COLO829 (cell line): ENCODE measurements around the gene CFAP300.

Experiments
- DNase-seq: peaks from one replicate; pipeline ENCODE4 v3.0.0; 2012; ENCODE audit warnings: low spot score

Gene CFAP300

GRCh38 chr11:102073253-102073652 lies 26.0 kb downstream of the CFAP300 start:
- DNase-seq: no peak

DNA sequence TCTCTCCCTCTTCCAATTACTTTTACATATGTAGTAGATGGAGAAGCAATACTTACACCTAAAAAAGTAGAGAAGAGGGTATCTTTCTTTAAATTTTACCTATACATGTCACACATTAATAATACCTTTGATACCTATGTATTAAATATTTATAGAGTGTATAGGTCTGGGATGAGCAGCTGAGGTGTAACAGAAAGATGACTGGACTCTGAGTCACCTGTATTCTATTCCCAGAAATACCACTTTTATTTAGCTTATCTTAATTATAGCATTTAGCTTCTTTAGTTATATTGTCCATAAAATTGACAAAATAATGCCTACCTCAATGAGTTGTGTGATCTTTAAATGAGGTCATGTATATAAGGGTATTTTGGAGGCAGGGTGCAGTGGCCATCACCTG lies 32.4 kb downstream of the CFAP300 start:
- no peak for DNase-seq

DNA sequence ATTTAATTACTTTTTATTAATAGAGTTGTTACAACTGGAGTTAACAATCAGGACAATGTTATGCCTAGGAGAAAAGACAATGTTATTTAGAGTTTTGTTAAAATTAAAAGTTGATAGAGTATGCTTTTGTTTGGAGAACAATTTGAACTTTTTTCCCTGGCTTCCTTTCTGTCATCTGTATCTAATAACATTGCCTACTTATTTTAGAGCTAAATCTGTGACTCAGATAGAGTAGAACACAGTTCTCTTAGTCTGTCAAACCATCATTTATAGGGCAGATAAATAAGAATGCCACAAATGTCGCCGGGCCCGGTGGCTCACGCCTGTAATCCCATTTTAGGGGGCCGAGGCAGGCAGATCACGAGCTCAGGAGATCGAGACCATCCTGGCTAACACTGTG lies 34.1 kb downstream of the CFAP300 start:
- no peak for DNase-seq

DNA sequence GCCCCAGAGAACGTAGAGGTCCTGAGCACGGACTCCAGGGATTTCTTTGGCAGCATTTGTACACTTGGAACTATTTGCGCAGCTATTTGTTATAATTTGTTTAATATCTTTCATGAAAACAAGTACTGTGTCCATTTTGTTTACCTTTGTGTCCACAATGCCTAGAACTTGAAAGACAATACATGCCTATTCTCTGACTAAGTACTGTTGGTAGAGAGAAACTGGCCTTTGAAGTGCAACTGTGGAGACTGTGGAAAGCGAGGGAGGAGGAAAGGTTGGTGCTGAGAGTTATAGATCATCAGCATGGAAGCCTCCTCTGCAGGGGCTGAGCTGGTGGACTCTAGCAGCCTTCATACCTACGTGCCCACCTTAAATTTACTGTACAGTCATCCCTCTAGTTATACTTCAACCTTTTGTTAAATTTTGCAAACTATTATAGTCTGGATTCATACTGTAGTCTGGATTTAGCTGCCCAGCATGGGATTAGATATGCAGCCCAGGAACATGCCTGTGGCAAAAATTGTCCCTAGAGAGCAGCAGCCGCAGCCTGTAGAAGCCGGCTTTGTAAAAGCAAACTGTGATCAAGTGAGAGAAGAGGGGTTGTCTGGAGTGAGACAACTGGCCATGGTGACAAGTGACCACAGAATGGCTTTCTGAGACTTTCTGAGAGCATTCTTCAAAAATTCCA lies 38.8 kb downstream of the CFAP300 start:
- no peak for DNase-seq

GRCh38 chr11:102097186-102097585 lies 49.9 kb downstream of the CFAP300 start:
- no peak for DNase-seq

GRCh38 chr11:102099755-102100154 lies 52.5 kb downstream of the CFAP300 start:
- DNase-seq: no peak

GRCh38 chr11:102108734-102109440 lies 61.6 kb downstream of the CFAP300 start:
- no peak for DNase-seq

DNA sequence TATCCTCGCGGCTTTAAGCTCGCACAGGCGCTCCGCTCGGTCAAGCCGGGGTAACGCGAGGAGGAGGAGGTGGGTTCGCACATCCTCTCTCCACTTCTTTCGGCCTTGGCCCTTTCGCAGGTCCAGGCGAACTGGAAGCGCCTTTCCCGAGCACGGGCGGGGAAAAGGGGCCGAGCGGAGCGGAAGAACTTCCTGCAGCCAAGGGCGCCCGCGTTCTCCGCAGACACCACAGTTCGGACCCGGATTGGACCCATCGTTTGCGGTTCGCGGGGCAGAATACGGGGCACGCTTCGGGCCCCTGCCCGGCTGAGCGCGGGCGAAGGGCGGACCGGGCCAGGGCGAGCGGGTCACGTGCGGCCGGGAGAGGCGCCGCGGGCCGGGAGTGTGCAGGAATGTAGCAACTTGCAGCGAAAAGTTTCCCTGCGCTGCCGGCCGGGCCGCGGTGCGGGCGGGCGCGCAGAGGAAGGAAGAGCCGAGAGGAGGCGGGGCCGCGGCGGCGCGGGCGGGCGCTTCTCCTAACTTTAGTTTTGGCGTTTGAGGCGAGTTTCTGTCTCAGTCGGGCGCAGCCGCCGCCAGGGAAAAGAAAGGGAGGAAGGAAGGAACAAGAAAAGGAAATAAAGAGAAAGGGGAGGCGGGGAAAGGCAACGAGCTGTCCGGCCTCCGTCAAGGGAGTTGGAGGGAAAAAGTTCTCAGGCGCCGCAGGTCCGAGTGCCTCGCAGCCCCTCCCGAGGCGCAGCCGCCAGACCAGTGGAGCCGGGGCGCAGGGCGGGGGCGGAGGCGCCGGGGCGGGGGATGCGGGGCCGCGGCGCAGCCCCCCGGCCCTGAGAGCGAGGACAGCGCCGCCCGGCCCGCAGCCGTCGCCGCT lies 62.9 kb downstream of the CFAP300 start, which contains the start of gene YAP1:
YAP1 (plus strand) TSS at position 552 of the 865 bp plus-strand sequence. CDS start 402 bp downstream, outside the sequence.
- peak; percentile 57 for DNase-seq

- DNase-seq: no peak
Observed at GRCh38 chr11:102110761-102111010, 63.4 kb downstream of the CFAP300 start.

GRCh38 chr11:102111011-102111786 lies 64.0 kb downstream of the CFAP300 start:
- peak; percentile 66 for DNase-seq

GRCh38 chr11:102111787-102112508 lies 64.7 kb downstream of the CFAP300 start:
- peak; percentile 85 for DNase-seq

GRCh38 chr11:102112509-102112821 lies 65.2 kb downstream of the CFAP300 start:
- no peak for DNase-seq

DNA sequence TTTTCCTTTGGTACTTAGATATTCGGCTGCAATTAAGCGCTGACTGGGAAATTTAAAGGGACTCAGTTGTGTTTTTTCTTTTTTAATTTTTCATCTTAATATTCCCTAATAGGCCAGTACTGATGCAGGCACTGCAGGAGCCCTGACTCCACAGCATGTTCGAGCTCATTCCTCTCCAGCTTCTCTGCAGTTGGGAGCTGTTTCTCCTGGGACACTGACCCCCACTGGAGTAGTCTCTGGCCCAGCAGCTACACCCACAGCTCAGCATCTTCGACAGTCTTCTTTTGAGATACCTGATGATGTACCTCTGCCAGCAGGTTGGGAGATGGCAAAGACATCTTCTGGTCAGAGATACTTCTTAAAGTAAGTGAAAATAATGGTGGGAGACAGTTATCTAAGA lies 66.8 kb downstream of the CFAP300 start:
- DNase-seq: no peak

DNA sequence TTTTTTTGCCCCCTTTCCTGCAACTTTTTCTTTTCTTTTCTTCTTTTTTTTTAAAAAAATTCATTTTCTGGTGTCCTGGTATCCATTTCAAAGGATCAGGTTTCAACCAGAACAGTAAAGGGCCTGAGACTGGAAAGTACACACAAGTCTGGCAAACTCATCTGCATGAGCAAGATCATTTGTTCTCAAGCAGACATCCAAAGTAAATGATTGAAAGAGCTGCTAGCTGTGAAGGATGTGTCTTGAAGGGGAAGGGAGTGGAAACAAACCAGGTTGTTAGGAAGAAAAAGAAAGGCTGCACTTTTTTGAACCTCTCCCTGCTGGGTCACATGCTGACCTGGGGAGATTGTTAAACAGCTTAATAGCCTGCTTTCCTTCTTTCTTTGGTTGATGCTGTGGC lies 68.3 kb downstream of the CFAP300 start:
- no peak for DNase-seq

DNA sequence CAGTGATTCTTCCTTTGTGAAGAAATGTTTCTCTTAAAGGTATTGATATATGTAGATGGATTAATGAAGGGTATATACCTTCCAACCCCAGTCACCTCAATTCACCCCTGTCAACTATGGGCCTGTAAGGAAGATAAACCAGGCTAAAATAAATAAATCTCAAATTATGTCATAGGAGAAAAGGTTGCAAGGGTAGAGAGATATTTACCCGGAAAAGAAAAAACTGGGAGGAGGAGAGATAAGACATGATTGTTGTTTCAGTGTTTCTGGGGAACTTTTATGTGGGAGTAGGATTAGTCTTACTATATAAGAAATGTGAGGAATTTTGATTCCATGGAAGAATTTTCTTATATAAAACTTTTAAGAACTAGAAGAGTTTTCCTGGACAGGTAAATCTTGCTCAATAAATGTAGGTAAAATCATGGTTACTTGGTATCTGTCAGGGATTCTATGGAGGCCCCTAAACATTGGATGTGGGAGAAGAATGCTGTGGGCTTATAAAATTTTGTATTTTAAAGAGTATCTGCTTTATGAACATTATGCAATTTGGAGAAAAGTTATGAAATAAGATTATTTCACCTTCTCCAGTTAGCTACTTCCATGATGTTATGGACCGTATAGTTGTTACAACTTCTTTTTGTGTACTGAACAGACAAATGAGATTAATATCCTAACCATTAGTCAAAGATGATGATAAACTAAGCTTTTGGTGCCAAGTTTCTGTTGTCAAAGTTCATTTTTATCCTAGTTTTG lies 69.4 kb downstream of the CFAP300 start:
- DNase-seq: no peak

GRCh38 chr11:102117472-102118113 lies 70.4 kb downstream of the CFAP300 start:
- DNase-seq: no peak

- DNase-seq: no peak
Observed at GRCh38 chr11:102118937-102119336, 71.7 kb downstream of the CFAP300 start.

DNA sequence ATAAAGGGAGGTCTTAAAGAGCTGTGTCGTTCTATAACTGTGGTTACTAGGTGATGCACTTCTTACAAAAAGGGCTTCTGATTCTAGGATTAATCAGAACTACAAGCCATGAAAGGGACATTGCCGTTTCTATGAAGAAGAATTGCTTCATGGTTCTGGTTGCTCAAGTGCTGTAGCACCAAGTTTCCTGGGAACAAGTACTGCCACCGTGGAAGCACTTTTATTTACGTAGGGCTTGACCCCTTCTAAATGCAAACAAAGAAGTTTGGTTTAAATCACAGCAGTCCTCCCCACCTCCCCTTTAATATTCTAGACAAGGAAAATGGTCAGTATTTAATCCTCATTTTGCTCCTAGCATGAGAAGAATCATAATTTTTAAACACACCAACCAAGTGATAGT lies 72.8 kb downstream of the CFAP300 start:
- no peak for DNase-seq

GRCh38 chr11:102120437-102120973 lies 73.3 kb downstream of the CFAP300 start:
- DNase-seq: no peak

- no peak for DNase-seq
Observed at GRCh38 chr11:102121329-102121728, 74.1 kb downstream of the CFAP300 start.
